GM10248 (cell line): ENCODE data around the gene CTNNA3.

Experiments
- CTCF ChIA-PET: fragments of 300-600 bp; sonication (Branson Sonifier 250); formaldehyde crosslinking; extraction: SDS; loops from one replicate; lab custom pipeline; 2021; ENCODE audit warnings: antibody characterized with exemption; lab: Yijun Ruan, JAX
- POLR2A ChIA-PET: fragments of 350-650 bp; sonication (Branson Sonifier 250); formaldehyde crosslinking; extraction: SDS; loops from one replicate; lab custom pipeline; 2020; ENCODE audit warnings: antibody characterized with exemption; lab: Yijun Ruan, JAX
- DNase-seq: peaks from one replicate; pipeline ENCODE4 v3.0.0; 2012; ENCODE audit errors: extremely low spot score
- TF ChIP-seq, protein P1 (sequence below): IDR thresholded peaks from 2 replicates; pipeline ENCODE4 v1.5.1; 2012; ENCODE audit warnings: mild to moderate bottlenecking, low read depth; ENCODE audit errors: extremely low read depth, missing control alignments, control extremely low read depth

Gene CTNNA3

GRCh38 chr10:66832781-66833422 lies 863.1 kb downstream of the CTNNA3 start:
- ChIA-PET CTCF (no interaction called here), POLR2A (no interaction called here)
- TF ChIP-seq, protein P1, sequence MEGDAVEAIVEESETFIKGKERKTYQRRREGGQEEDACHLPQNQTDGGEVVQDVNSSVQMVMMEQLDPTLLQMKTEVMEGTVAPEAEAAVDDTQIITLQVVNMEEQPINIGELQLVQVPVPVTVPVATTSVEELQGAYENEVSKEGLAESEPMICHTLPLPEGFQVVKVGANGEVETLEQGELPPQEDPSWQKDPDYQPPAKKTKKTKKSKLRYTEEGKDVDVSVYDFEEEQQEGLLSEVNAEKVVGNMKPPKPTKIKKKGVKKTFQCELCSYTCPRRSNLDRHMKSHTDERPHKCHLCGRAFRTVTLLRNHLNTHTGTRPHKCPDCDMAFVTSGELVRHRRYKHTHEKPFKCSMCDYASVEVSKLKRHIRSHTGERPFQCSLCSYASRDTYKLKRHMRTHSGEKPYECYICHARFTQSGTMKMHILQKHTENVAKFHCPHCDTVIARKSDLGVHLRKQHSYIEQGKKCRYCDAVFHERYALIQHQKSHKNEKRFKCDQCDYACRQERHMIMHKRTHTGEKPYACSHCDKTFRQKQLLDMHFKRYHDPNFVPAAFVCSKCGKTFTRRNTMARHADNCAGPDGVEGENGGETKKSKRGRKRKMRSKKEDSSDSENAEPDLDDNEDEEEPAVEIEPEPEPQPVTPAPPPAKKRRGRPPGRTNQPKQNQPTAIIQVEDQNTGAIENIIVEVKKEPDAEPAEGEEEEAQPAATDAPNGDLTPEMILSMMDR = no peak

DNA sequence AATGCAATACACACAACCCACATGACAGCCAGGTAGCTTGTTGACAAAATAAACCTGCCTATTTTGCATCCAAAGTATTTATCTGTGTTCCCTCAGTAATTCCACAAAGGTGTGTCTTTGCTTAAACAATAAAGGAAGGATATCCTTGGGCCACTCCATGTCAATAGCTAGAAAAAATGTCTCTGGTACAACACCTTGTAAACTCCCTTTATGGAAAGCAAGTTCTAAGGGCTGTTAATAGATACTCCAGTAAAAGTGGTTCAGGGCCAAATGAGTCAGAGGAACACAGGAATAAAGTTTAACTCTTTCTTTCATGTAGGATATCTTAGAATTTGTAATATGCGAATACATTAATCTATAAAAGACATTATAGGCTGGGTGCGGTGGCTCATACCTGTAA lies 867.0 kb downstream of the CTNNA3 start:
- POLR2A ChIA-PET = no interaction called here
- DNase-seq = no peak
- CTCF ChIA-PET = interaction anchor here (1.6 kb wide), 1 partner anchor 9 kb away, joined by 4 read pairs; no protein-coding TSS in a partner anchor

More at GRCh38 chr10:66832781-66833422, 863.1 kb downstream of the CTNNA3 start:
- no peak for DNase-seq

GRCh38 chr10:66827353-66827752 lies 868.6 kb downstream of the CTNNA3 start:
- DNase-seq = no peak
- ChIA-PET POLR2A (no interaction called here), CTCF (interaction anchor here (1.2 to 1.6 kb wide), 2 partner anchors 9 to 11 kb away, joined by 3 to 4 read pairs; no protein-coding TSS in a partner anchor)
- TF ChIP-seq, protein P1 = no peak

More for the DNA sequence above, 867.0 kb downstream of the CTNNA3 start:
- TF ChIP-seq, protein P1 = no peak

DNA sequence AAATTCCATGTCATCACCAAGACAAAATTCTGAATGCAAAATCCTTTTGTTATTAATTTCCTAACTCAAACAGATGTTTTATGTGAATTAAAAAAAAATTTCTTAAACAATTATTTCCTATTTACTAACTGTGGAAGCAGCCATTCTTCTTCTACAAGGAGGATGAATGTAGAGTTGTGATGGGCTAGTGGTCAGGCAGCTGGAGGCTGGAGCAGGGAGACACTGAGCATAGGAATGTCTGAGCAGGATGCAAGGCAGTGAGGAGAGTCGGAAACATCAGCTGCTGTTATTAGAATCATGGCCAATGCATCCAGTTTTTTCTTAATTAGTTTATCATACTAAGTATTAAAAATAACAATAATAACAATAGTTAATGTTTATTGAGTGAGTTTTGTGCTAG lies 872.7 kb downstream of the CTNNA3 start:
- TF ChIP-seq, protein P1 = no peak
- DNase-seq = no peak
- POLR2A ChIA-PET = no interaction called here
- CTCF ChIA-PET = no interaction called here

- DNase-seq = no peak
- POLR2A ChIA-PET = no interaction called here
- CTCF ChIA-PET = no interaction called here
- TF ChIP-seq, protein P1 = no peak
These were observed 873.2 kb downstream of the CTNNA3 start for GRCh38 chr10:66822801-66823200.

DNA sequence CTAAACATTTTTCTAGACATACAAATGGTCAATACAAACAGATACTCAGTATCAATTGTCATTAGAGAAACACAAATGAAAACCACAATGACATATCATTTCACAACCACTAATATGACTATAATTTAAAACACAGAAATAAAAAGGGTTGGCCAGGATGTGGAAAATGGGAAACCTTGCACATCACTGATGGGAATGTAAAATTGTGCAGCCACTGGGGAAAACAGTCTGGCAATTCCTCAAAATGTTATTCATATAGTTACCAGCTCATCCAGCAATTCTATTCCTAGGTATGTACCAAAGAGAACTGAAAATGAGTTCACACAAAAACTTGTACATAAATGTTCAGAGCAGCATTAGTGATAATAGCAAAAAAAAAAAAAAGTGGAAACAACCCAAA lies 876.3 kb downstream of the CTNNA3 start:
- ChIA-PET CTCF (no interaction called here), POLR2A (no interaction called here)
- no peak for DNase-seq
- TF ChIP-seq, protein P1 = no peak

- ChIA-PET POLR2A (no interaction called here), CTCF (no interaction called here)
- no peak for DNase-seq
- TF ChIP-seq, protein P1 = no peak
These were observed 882.9 kb downstream of the CTNNA3 start for GRCh38 chr10:66813122-66813521.
